SHP77 treated with DMSO at 0.1 percent for 48 hours (cell line): ENCODE results near the gene PDGFC.

Experiments used
- DNase-seq: peaks from one replicate; lab custom pipeline; 2025; lab: John Stamatoyannopoulos, UW

PDGFC gene

DNA sequence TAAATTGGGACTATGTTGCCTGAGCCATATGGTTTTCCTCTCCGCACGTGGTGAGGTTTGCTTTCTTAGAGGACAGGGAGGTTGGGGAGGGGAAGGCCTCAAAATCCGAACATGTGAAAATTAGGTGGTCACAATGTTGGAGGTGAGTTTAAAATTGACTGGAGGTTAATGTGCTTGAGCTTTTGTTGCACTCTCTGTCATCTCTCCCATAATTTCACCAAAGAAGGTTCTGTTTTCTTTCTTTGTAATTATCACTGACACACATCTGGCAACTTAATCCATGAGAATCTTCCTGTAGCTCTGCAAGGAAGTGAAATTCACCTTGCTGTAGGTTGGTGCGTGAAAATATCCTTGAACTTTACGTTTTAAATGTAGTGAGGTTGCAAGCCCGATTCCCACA is 225.5 kb downstream of the PDGFC start:
- DNase-seq = no peak

DNA sequence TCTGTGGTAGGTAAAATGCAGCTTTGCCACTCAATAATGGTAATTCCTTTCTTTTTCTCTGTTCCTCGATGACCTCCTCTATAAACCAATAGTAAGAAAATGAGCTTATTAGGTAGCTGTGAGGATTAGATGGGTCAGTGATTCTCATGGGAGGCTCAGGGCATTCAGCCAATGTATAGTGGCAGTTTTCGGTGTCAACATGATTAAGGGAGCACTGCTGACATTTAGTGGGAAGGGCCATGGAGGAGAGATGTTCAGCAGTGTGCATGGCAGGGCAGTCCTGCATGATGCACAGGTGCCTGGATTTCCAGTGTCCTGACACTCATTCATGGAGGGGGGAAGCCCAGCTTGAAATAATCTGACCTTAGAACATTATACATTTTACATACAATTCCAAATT is 232.8 kb downstream of the PDGFC start:
- no peak for DNase-seq

DNA sequence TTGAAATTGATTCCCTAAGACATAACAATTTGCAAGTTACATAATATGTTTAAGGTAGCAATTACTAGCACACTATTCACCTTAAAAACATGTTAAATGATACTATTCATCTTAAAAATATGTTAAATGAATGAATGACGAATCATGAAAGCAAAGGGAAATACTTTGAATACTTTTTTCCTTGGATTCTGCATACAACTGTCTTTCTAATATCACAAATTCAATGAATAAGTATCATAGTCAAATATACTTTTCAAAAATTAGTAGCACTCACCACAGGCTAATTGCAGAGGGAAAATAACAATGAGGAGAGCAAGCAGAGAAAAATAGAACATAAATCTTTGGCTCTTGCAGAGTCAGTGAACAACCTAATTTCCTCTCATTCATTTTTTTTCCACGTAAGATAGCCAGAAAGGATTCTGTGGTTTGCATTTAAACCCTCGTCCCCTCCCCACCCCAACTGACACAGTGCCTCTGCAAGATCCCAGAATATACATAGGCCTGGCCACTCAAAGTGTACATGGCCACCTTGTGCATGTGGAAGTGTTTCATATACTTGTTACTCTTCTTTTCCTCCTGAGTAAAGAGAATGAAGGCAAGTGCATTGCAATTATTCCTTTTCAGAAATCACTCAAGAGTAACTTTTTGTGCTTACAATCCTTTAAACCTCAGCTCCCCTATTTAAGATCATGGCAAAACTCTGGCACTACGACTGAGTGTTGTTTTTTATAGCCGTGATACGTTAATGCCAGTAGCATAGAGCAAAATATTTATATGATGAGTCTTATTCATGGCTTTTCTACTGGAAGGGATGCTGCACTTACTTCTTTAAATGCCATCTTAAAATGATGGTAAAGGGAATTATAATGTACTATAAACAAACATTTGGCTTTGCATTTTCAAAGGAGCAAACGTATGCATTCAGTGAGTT is 236.4 kb downstream of the PDGFC start:
- no peak for DNase-seq

DNA sequence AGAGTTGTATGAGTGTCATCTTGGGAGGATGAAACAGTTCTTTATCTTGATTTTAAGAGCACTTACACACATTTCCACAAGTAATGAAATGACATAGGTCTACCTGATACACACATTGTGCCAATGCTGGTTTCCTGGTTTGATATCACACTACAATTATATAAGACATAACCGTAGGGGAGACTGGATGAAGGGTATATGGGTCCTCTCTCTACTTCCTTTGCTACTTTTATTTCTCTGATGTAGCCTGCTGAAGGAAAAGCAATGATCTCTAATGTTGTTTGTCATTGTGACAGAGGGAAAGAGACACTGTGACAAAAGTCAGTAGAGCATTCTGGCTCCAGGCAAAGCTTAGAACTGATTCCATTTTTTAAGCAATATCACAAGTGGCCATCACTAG is 238.0 kb downstream of the PDGFC start:
- no peak for DNase-seq

DNA sequence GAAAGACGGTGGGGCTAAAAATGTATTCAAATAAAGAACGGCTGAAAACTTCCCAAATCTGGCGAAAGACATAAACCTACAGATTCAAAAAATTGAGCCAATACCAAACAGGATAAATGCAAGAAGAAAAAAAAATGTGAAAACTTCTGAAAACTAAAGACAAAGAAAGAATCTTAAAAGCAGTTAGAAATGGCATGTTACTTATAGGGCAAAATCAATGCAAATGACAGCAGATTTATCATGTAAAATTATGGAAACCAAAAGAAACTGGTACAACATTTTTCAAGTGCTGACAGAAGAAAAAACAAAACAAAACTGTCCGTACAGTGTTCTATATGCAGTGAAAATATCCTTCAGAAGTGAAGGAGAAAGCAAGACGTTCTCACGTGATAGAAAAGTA is 239.0 kb downstream of the PDGFC start:
- no peak for DNase-seq

DNA sequence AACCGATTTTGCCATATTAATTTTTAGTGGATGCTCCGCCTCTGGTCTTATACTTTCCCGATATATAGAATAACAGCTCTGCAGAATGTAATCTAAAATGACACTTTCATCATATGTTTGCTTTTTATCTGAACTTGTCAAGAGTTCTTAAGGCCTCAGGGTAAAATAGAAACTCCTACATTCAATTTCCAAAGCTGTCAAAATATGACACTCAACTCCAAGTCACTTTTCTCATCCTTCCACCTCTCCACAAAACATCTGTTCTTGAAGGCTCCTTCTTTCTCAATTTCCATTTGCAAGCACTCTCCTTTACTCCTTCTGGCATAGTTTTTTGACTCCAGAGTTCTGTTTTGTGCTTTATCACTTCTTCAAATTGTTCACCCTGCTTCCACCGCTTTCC is 242.2 kb downstream of the PDGFC start:
- DNase-seq = no peak

DNA sequence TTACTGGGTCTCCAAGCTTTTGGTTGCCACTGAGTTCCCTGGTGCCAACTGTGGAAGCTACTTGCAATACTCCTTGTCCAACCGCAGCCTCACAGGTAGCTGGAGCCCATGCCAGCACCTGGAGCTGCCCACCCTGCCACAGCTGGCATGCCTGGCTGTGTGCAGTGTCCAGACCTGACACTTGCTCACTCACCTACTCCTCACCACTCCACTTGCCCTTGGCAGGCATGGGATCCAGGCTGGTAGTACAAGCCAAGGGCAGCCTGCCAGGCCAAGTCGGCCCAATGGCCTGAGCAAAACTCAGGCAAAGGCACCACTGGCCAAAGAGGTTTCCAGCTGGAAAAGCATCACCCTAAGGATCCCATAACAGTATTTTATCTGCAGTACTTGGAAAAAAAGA is 246.3 kb downstream of the PDGFC start:
- no peak for DNase-seq

DNA sequence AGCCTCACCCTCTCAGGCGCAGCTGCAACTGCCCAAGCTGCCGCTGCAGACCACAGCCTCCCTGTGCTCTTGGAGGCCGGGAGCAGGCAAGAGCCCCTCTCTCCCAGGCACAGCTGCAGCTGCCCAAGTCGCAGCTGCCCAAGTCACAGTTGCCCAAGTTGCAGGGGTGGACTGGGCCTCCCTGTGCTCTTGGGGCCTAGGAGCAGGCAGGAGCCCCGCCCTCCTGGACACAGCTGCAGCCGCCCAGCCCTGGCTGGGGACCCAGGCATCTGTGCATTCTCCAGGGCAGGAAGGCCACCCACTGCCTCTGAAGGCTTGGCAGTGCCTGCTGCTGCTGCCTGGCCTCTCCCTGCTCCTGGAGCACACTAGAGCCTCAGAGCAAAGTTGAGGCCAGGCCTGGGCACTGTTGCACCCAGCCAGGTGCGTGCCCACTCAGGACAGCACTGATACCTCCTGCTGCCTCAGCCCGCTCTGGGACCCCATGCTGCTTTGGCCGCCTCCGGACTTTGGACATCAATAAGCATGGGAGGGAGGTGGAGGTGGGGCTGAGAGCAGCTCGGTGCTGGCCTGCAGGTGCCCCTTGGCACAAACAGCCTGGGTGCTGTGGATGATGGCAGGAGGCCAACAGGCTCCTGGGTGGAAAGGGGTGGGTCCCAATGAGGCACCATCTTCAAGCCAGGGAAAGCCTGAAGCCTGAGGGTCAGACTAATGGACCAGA is 247.5 kb downstream of the PDGFC start:
- DNase-seq = no peak

DNA sequence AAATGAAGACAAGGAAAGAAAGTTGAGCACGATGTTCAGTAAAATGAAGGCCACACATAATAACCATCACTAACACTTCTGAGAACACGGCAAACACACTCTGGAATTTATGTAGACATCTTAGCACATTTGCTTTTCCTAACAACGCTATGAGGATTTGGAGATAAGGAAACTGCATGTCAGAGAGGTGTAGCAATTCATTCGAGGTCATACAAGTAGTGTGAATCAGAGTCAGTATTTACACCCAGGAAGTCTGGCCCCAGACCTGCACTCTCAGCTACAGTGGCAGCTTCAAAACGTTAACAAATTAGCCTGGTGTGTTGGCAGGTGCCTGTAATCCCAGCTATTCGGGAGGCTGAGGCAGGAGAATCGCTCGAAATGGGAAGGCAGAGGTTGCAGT is 253.4 kb downstream of the PDGFC start:
- no peak for DNase-seq

DNA sequence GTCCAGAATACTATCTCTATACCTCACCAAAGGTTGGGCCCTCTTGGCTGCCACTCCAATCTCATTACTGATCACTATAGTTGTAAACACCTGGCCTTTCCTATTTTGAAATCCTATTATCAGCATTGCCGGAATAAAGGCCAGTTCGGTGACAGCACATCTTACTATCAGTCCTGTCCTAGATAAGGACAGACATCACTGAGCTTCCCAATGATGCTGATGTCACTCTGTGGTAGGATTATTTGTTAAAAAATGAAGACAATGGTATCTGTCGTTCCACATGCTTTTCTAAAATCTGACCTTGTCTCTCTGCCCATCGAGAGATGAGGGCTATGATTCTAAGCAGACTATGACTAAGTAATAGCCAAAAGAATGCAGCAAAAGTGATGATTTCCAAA is 260.4 kb downstream of the PDGFC start:
- DNase-seq = no peak
